K562 (cell line): ENCODE measurements around the gene SPATA3. TPM values are rescaled to one million over a fixed set of nuclear protein-coding genes. Genes with fewer than 3 reads are reported as not detected.

ENCODE experiments used
- ATAC-seq: fragments of 200-7000 bp; cut with Tn5 transposase; 3 replicates; pipeline ENCODE4 v1.9.1; 2020; ENCODE audit warnings: moderate library complexity
- BruUV-seq: library from RNA; stranded (reverse); fragments of 400-500 nt; replicated peaks from 2 replicates; lab custom pipeline; 2021; lab: Mats Ljungman, UMichigan
- CTCF ChIA-PET: fragments of 300-600 bp; formaldehyde crosslinking; extraction: SDS; loops from one replicate; lab custom pipeline; 2021; ENCODE audit warnings: low intra/inter-chr PET ratio; lab: Yijun Ruan, JAX
- POLR2A ChIA-PET: fragments of 300-600, 350-650 bp; sonication (Branson Sonifier 250); formaldehyde crosslinking; extraction: SDS; loops from one replicate; lab custom pipeline; 2021; ENCODE audit warnings: antibody characterized with exemption, inconsistent platforms; lab: Yijun Ruan, JAX
- DNase-seq, 4 experiments: peaks; one replicate each; pipeline versions ENCODE4 v3.0.0 to v3.0.0-alpha.2; 2011 to 2018; ENCODE audit warnings: low spot score in 3 of 4, mixed read lengths in 3 of 4; ENCODE audit errors: extremely low read depth in 1 of 4
- FAIRE-seq: peaks from 2 replicates; lab custom pipeline; 2011; peaks lifted over from hg19 to GRCh38; lab: Jason Lieb, UNC
- H2AFZ ChIP-seq: 2 replicates; pipeline ENCODE4 v1.6.0; 2011; ENCODE audit warnings: low read depth, low read length, control low read depth, inconsistent platforms
- H3K27ac ChIP-seq: fragments of 200-600 bp; 3 replicates; pipeline ENCODE4 v1.8.0; 2011; ENCODE audit warnings: low read depth, mild to moderate bottlenecking, control low read depth, inconsistent platforms, low read length, moderate library complexity, mixed read lengths; ENCODE audit errors: extremely low read depth
- H3K27me3 ChIP-seq, 2 experiments: fragments of 300-600 bp in 1 of 2; 2 replicates in 1 of 2; 3 replicates in 1 of 2; pipeline versions ENCODE4 v1.6.0 to v1.8.0; 2011; ENCODE audit warnings: inconsistent platforms in 2 of 2, low read length in 2 of 2, mild to moderate bottlenecking in 1 of 2, mixed read lengths in 1 of 2, moderate library complexity in 1 of 2; ENCODE audit not compliant: control insufficient read depth in 2 of 2, insufficient read depth in 2 of 2
- H3K36me3 ChIP-seq: fragments of 300-600 bp; 3 replicates; pipeline ENCODE4 v1.8.0; 2011; ENCODE audit warnings: mild to moderate bottlenecking, low read length, inconsistent platforms; ENCODE audit not compliant: control insufficient read depth, insufficient read depth
- H3K4me1 ChIP-seq, 2 experiments: fragments of 200-600 bp in 1 of 2; replicated peaks in 1 of 2; 2 replicates in 1 of 2; 3 replicates in 1 of 2; pipeline versions ENCODE4 v1.5.1 to v1.8.0; 2011; ENCODE audit warnings: inconsistent platforms in 2 of 2, low read length in 2 of 2, mild to moderate bottlenecking in 1 of 2, mixed read lengths in 1 of 2, moderate library complexity in 1 of 2; ENCODE audit not compliant: control insufficient read depth in 2 of 2, insufficient read depth in 2 of 2
- H3K4me2 ChIP-seq: 2 replicates; pipeline ENCODE4 v1.6.1; 2011; ENCODE audit warnings: low read length, control low read depth, inconsistent platforms, mixed read lengths; ENCODE audit not compliant: insufficient read depth
- H3K4me3 ChIP-seq: fragments of 200-600 bp; sonication (generic), shearing (Covaris generic); 2 replicates; pipeline ENCODE4 v1.5.1; 2016; ENCODE audit warnings: control low read depth, inconsistent platforms
- H3K79me2 ChIP-seq: fragments of 200-600 bp; 3 replicates; pipeline ENCODE4 v1.8.0; 2011; ENCODE audit warnings: low read length, inconsistent platforms; ENCODE audit not compliant: control insufficient read depth, insufficient read depth
- H3K9ac ChIP-seq, 2 experiments: 2 replicates each; pipeline versions ENCODE4 v1.6.0 to v1.6.1; 2011; ENCODE audit warnings: low read depth in 2 of 2, low read length in 2 of 2, control low read depth in 1 of 2, inconsistent platforms in 1 of 2, mild to moderate bottlenecking in 1 of 2, mixed read lengths in 1 of 2; ENCODE audit not compliant: insufficient read depth in 1 of 2
- H3K9me1 ChIP-seq: one replicate; pipeline ENCODE4 v1.6.0; 2011; ENCODE audit warnings: inconsistent platforms, mild to moderate bottlenecking, low read length, moderate library complexity; ENCODE audit not compliant: control insufficient read depth, insufficient read depth
- H3K9me3 ChIP-seq: replicated peaks from 2 replicates; pipeline ENCODE4 v1.5.1; 2011; ENCODE audit warnings: low read depth, low read length, inconsistent platforms; ENCODE audit not compliant: control insufficient read depth, insufficient read depth
- H4K20me1 ChIP-seq: replicated peaks from 2 replicates; pipeline ENCODE4 v1.6.1; 2011; ENCODE audit warnings: low read length, inconsistent platforms, mixed read lengths; ENCODE audit not compliant: control insufficient read depth, insufficient read depth
- AFF4 ChIP-seq: sonication (generic); formaldehyde crosslinking; IDR thresholded peaks from 2 replicates; pipeline ENCODE4 v1.8.0; 2023; ENCODE audit warnings: mild to moderate bottlenecking, missing genetic modification reagents
- HDAC6 ChIP-seq: IDR thresholded peaks from 2 replicates; pipeline ENCODE4 v1.6.1; 2012; ENCODE audit warnings: low read depth, mild to moderate bottlenecking, control low read depth, inconsistent platforms, low read length, moderate library complexity
- MAX ChIP-seq: sonication (generic); formaldehyde crosslinking; IDR thresholded peaks from 2 replicates; pipeline ENCODE4 v1.9.0; 2022; ENCODE audit warnings: mild to moderate bottlenecking, missing genetic modification reagents
- NCOA2 ChIP-seq, 2 experiments: fragments of 450-650 bp; IDR thresholded peaks; 2 replicates each; pipeline ENCODE4 v1.6.1; 2018; ENCODE audit warnings: mild to moderate bottlenecking in 2 of 2, moderate library complexity in 1 of 2; ENCODE audit not compliant: partially characterized antibody in 2 of 2
- NFE2L1 ChIP-seq: fragments of 450-650 bp; IDR thresholded peaks from 2 replicates; pipeline ENCODE4 v1.6.1; 2016; ENCODE audit warnings: missing genetic modification characterization, low read depth, mild to moderate bottlenecking, missing compliant biosample characterization, moderate library complexity, borderline replicate concordance
- NR3C1 ChIP-seq: sonication (generic); formaldehyde crosslinking; IDR thresholded peaks from 2 replicates; pipeline ENCODE4 v1.8.1; 2022; ENCODE audit warnings: missing genetic modification reagents
- RUNX1 ChIP-seq: sonication (generic); IDR thresholded peaks from 2 replicates; pipeline ENCODE4 v1.6.1; 2016; ENCODE audit warnings: antibody characterized with exemption, low read depth
- UBTF ChIP-seq, 2 experiments: IDR thresholded peaks; 2 replicates each; pipeline ENCODE4 v1.6.1; 2012; ENCODE audit warnings: improper control_type of control experiment in 2 of 2, low read depth in 2 of 2, low read length in 2 of 2, borderline replicate concordance in 1 of 2
- ZFP36 ChIP-seq: fragments of 150-350 bp; IDR thresholded peaks from 2 replicates; pipeline ENCODE4 v1.6.1; 2018; ENCODE audit warnings: low read length, low read depth; ENCODE audit not compliant: partially characterized antibody
- ZNF3 ChIP-seq: fragments of 250-450 bp; sonication (Bioruptor Pico); IDR thresholded peaks from 2 replicates; pipeline ENCODE4 v1.5.0; 2021; ENCODE audit warnings: mild to moderate bottlenecking, moderate library complexity
- WGBS: fragments of 100-300 bp; shearing (Covaris generic); methylation state at CpG from one replicate; pipeline ENCODE4 v1.1.6; 2016; ENCODE audit warnings: low coverage, mixed read lengths; ENCODE audit not compliant: insufficient coverage; ENCODE audit errors: missing lambda C conversion rate; 5-methylcytosine and 5-hydroxymethylcytosine counted together
- in situ Hi-C: fragments of 300-500 bp; cut with MboI; formaldehyde crosslinking; loops from 4 replicates; pipeline ENCODE4 v1.15.0; 2018; ENCODE audit warnings: inconsistent platforms, mixed read lengths
- intact Hi-C: fragments of 100-400 bp; cut with micrococcal nuclease; formaldehyde crosslinking; loops from 2 replicates; pipeline ENCODE4 v1.14.2; 2022
- polyA plus RNA-seq, 8 experiments: library from polyadenylated mRNA; depleted of rRNA in 4 of 8; stranded (reverse) in 5 of 8; unstranded in 3 of 8; fragments of >200 nt; fragmentation: Nextera tagmentation in 2 of 8; fragmentation: Illumina TruSeq in 1 of 8; extraction: Ambion mirVana in 2 of 8; extraction: Trizol in 1 of 8; gene quantifications; 2 replicates each; pipeline versions ENCODE4 v1.2.1 to v1.2.3, GENCODE V29; 2011 to 2014; ENCODE audit warnings: inconsistent platforms in 1 of 8, missing spikeins in 1 of 8
- total RNA-seq, 7 experiments: library from RNA; depleted of rRNA in 6 of 7; stranded (reverse); fragments of >200 nt in 6 of 7; fragmentation: Illumina TruSeq in 2 of 7; extraction: Trizol in 2 of 7; gene quantifications; 2 replicates each; pipeline versions ENCODE4 v1.2.1 to v1.2.3, GENCODE V29; 2011 to 2021; ENCODE audit warnings: low replicate concordance in 1 of 7

Gene SPATA3
- total and polyA plus RNA-seq, 9 of the 15 experiments (the other 6 are each of a cell fraction or from before 2014, with no cell fraction given), result not detected

GRCh38 chr2:231034291-231034882 is 38.5 kb downstream of the SPATA3 start:
- Histone ChIP-seq H3K79me2 (no peaks in the 10 kb centered on the region), H3K4me2 (no peak overlapping the region), H3K9ac (no peak overlapping the region), H3K4me1 (peaks cover 0 to 11% of the 10 kb centered on the region in 2 experiments; a peak in 2 of 5 replicates), H3K27ac (no peak overlapping the region), H3K4me3 (no peak overlapping the region), H4K20me1 (no peaks in the 10 kb centered on the region), H2AFZ (no peak overlapping the region), H3K27me3 (peaks cover 11 to 33% of the 10 kb centered on the region in 2 experiments), H3K36me3 (no peaks in the 10 kb centered on the region), H3K9me1 (no peaks in the 10 kb centered on the region), H3K9me3 (no peaks in the 10 kb centered on the region)
- TF ChIP-seq UBTF (IDR thresholded peaks at IDR 0.05; ENCODE audit: borderline replicate concordance in 1 of 2, low read depth in 2 of 2, low read length in 2 of 2) (no peak), NCOA2 (IDR thresholded peaks at IDR 0.05; ENCODE audit: partially characterized antibody in 2 of 2) (no peak), AFF4 (CRISPR knock-in tag) (no peak), HDAC6 (no peak), NFE2L1 (tag) (no peak), RUNX1 (no peak), ZNF3 (no peak), NR3C1 (CRISPR knock-in tag) (no peak), ZFP36 (no peak), MAX (CRISPR knock-in tag) (no peak)
- 8% methylated on average over 4 of the region's 4 CpGs for WGBS
- intact Hi-C loops (no loop called here), in situ Hi-C loops (no loop called here)
- CTCF ChIA-PET, result no interaction called here
- no peak for FAIRE-seq
- no peak for ATAC-seq
- POLR2A ChIA-PET, result no interaction called here
- no TSS peak for BruUV-seq
- DNase-seq, result no peak
